Smooth muscle cell of the brain vasculature (primary cell): ENCODE measurements around the gene SSBP2.

ENCODE experiments used
- DNase-seq: peaks from one replicate; pipeline ENCODE4 v3.0.0-alpha.2; 2012; ENCODE audit warnings: low read depth, low spot score

Gene SSBP2

GRCh38 chr5:81751009-81751835, at the start of gene SSBP2:
SSBP2 (minus strand) TSS chr5:81751097; CDS start chr5:81751042, 55 bp downstream.
- DNase-seq = peak; percentile 99

GRCh38 chr5:81795666-81796065, 44.8 kb upstream of the SSBP2 start:
- no peak for DNase-seq

DNA sequence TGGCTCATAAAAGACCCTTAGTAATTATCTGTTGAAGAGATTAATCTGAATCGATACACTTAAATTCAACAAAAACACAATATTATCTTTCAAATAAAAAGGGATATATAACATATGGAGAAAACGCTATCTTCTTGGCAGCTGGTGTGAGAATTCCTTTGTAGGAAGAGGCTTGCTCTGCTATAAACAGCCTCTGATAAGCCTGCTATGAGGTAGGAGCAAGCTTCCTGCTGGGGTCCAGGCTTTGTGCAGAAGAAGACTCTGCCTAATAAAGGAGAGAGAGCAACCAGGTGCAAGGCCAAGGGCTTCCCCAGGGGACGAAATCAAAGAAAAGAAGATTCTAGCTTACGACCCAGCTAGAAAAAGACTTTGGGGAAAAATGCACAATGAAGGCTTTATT, 43.3 kb upstream of the SSBP2 start:
- no peak for DNase-seq

- no peak for DNase-seq
Measured at GRCh38 chr5:81790336-81790735, 39.4 kb upstream of the SSBP2 start.

DNA sequence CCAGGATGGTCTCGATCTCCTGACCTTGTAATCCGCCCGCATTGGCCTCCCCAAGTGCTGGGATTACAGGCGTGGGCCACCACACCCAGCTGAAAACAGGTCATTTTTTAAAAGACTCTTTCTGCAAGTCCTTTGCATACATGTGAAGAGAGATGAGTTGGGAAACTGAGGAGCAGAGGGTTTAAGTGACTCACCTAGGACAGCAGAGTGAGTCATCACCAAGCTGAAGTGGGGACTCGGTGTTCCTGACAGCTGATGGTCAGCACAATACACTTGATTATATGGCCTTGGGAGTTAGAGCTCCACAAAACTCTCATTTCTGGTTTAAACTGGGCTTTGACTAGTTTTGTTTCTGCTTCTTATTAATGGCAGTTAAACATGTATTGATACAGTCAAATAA, 38.1 kb upstream of the SSBP2 start:
- no peak for DNase-seq

GRCh38 chr5:81788329-81788728, 37.4 kb upstream of the SSBP2 start:
- DNase-seq = no peak

DNA sequence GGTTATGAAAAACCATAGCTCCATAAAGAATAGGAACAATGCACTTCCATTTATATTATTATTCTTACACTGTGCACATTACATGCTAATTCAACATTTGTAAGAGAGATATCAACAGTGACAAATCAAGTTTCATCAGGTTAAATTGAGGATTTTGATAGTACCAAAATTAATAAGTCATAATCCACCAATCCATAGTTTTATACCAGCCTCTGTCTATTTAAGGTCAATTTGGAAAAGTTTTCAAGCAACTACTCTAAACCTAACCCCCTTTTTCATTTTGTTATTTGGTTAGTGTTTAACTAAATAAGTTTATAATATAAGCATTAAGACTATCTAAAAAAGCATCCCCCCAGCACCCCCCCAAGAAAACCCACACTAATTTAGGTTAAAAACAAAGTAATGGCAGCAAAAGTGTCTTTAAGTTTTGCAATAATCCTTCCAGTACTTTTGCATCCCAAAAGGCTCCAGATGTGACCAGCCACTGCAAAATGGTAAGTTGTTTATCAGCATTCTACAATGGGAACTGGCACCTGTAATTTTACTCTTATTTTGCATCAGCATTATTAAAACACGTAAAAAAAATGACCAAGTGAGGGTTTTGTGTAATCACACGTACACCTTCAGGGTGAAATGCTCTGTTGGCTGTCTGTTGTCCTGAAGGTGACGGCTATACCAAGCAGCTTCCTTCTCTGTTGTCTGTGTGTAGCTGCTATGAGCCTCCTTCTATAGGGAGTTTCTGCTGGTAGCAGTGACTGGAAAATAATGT, 36.8 kb upstream of the SSBP2 start:
- DNase-seq = no peak

GRCh38 chr5:81786991-81787390, 36.1 kb upstream of the SSBP2 start:
- DNase-seq = no peak

- no peak for DNase-seq
Measured at GRCh38 chr5:81786496-81786895, 35.6 kb upstream of the SSBP2 start.

- no peak for DNase-seq
Measured at GRCh38 chr5:81785322-81785721, 34.4 kb upstream of the SSBP2 start.

DNA sequence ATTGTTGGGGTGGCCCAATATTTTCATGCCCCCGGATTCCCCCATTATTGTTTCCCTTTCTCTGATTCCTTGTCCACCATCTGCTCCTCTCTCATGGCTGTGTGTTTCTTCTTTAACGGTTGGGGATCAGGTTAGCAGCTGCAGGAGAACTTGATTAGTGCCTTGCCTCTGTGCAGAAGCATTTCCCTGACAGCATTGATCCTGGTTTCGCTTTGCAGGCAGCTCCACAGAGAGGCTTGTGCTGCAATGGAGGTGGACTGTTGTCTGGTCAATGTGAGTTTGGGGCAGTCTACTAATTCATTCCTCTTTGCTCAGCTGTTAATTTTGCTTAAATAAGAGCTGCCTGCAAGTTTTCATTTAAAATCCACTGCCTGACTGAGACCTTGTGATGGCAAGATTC, 32.5 kb upstream of the SSBP2 start:
- DNase-seq = no peak

DNA sequence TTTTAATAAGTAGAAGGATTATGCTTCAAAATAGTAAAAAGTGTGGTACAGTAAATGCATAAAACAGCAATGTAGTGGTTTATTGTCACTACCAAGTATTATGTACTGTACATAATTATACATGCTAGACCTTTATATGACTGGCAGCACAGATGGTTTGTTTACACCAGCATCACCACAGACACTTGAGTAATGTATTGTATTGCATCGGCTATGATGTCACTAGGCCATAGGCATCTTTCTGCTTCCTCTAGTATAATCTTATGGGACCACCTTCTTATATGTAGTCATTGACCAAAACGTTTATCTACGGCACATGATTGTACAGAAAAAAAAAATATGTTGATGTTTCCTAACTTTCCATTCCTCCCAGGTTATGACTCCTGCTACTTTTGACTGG, 31.9 kb upstream of the SSBP2 start:
- DNase-seq = no peak

- DNase-seq = no peak
Measured at GRCh38 chr5:81779916-81780266, 29.0 kb upstream of the SSBP2 start.

DNA sequence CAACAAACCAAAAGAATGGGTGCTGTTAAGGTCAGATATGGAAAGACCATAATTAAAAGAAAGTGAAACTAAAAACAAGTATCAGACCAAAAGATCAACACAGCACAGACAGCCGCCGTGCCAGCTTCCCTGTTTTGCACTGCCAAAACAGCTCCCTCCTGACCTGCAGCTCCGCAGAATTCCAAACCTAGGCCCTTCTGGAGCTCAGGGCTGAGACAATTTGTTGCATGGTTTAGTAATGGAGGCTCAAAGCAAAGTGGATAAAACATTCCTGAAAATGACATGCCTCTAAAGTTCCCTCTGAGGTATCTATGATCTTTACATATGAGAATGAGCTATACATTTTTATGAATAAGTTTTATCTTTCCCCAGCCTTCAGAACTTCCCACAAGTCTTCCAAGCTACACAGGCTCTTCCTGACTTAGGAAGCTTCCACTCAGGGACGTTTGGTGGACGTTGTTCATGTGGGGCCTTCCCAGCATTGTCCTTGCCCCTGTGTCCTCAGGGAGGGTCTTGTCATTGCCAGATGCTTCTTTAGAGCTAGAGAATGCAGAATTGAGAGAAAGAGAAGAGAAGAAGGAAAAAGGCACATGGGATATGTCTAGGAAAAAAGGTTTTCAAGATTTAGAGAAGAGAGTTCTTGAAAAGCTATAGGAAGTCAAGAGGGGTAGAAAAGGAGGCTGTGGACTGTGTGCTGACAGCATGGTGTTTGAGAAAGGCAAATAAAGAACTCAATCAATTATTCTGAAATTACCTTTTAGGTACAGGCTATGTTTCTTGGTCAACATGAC, 28.4 kb upstream of the SSBP2 start:
- no peak for DNase-seq

- DNase-seq = no peak
Measured at GRCh38 chr5:81778642-81779041, 27.7 kb upstream of the SSBP2 start.

- DNase-seq = no peak
Measured at GRCh38 chr5:81776258-81776657, 25.4 kb upstream of the SSBP2 start.

- no peak for DNase-seq
Measured at GRCh38 chr5:81774374-81774773, 23.5 kb upstream of the SSBP2 start.

DNA sequence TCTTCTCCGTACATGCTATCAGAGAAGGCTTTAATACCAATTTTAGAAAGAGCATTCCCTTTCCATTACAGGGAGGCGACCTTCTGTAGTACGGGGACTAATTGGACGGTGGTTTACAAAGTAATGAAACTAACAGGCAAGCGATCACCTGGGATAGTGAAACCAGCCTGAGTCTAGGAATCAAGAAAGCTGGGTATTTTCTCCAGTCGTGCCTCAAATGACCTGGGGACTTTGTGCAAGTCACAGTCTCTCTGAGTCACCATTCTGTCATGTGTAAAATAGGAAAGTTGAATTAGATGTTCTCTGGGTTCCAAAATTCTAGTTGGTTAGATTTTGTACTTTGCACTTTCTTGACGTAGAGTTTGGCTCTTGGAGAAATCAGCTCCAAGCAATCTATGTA, 22.7 kb upstream of the SSBP2 start:
- no peak for DNase-seq

GRCh38 chr5:81773161-81773560, 22.3 kb upstream of the SSBP2 start:
- no peak for DNase-seq

- DNase-seq = no peak
Measured at GRCh38 chr5:81772488-81772887, 21.6 kb upstream of the SSBP2 start.

- no peak for DNase-seq
Measured at GRCh38 chr5:81768935-81769452, 18.1 kb upstream of the SSBP2 start.

- DNase-seq = no peak
Measured at GRCh38 chr5:81767938-81768337, 17.0 kb upstream of the SSBP2 start.
